ENCODE results near the gene TRPM3.

The TRPM3 gene

GRCh38 chr9:71121275-71122021, at the start of gene TRPM3:
Gene TRPM3 (minus strand): TSS chr9:71121621. CDS start chr9:71121354, 267 bp downstream.
- no peak for DNase-seq (ENCODE audit: low read depth in 3 of 3)

GRCh38 chr9:71168418-71168817, 47.0 kb upstream of the TRPM3 start:
- DNase-seq (ENCODE audit: low read depth in 3 of 3), result no peak

- no peak for DNase-seq (ENCODE audit: low read depth in 3 of 3)
These were observed 40.7 kb upstream of the TRPM3 start for GRCh38 chr9:71162126-71162525.

- no peak for DNase-seq (ENCODE audit: low read depth in 3 of 3)
These were observed 36.3 kb upstream of the TRPM3 start for GRCh38 chr9:71157731-71158130.

- no peak for DNase-seq (ENCODE audit: low read depth in 3 of 3)
These were observed 25.9 kb upstream of the TRPM3 start for GRCh38 chr9:71147368-71147767.

GRCh38 chr9:71146511-71146910, 25.1 kb upstream of the TRPM3 start:
- DNase-seq (ENCODE audit: low read depth in 3 of 3), result no peak

GRCh38 chr9:71145179-71145578, 23.8 kb upstream of the TRPM3 start:
- no peak for DNase-seq (ENCODE audit: low read depth in 3 of 3)

GRCh38 chr9:71144495-71144894, 23.1 kb upstream of the TRPM3 start:
- DNase-seq (ENCODE audit: low read depth in 3 of 3), result no peak

- no peak for DNase-seq (ENCODE audit: low read depth in 3 of 3)
These were observed 15.3 kb upstream of the TRPM3 start for GRCh38 chr9:71136696-71137095.

GRCh38 chr9:71131145-71131544, 9.7 kb upstream of the TRPM3 start:
- no peak for DNase-seq (ENCODE audit: low read depth in 3 of 3)

- no peak for DNase-seq (ENCODE audit: low read depth in 3 of 3)
These were observed 9.1 kb upstream of the TRPM3 start for GRCh38 chr9:71130521-71130920.

GRCh38 chr9:71128796-71129195, 7.4 kb upstream of the TRPM3 start:
- no peak for DNase-seq (ENCODE audit: low read depth in 3 of 3)

GRCh38 chr9:71127301-71127700, 5.9 kb upstream of the TRPM3 start:
- no peak for DNase-seq (ENCODE audit: low read depth in 3 of 3)

- no peak for DNase-seq (ENCODE audit: low read depth in 3 of 3)
These were observed 1.0 kb upstream of the TRPM3 start for GRCh38 chr9:71122421-71122820.

- DNase-seq (ENCODE audit: low read depth in 3 of 3), result no peak
These were observed 528 bp upstream of the TRPM3 start for GRCh38 chr9:71122022-71122275.

- DNase-seq (ENCODE audit: low read depth in 3 of 3), result no peak
These were observed 747 bp downstream of the TRPM3 start for GRCh38 chr9:71120501-71121247.

GRCh38 chr9:71119746-71120145, 1.7 kb downstream of the TRPM3 start:
- DNase-seq (ENCODE audit: low read depth in 3 of 3), result no peak

GRCh38 chr9:71118324-71118723, 3.1 kb downstream of the TRPM3 start:
- no peak for DNase-seq (ENCODE audit: low read depth in 3 of 3)

- no peak for DNase-seq (ENCODE audit: low read depth in 3 of 3)
These were observed 5.9 kb downstream of the TRPM3 start for GRCh38 chr9:71115448-71115975.

- DNase-seq (ENCODE audit: low read depth in 3 of 3), result no peak
These were observed 8.6 kb downstream of the TRPM3 start for GRCh38 chr9:71112866-71113265.

- no peak for DNase-seq (ENCODE audit: low read depth in 3 of 3)
These were observed 12.5 kb downstream of the TRPM3 start for GRCh38 chr9:71108937-71109336.

- DNase-seq (ENCODE audit: low read depth in 3 of 3), result no peak
These were observed 14.4 kb downstream of the TRPM3 start for GRCh38 chr9:71106992-71107391.

- DNase-seq (ENCODE audit: low read depth in 3 of 3), result no peak
These were observed 16.2 kb downstream of the TRPM3 start for GRCh38 chr9:71105192-71105591.

Data from stimulated activated CD4-positive, alpha-beta T cell treated with anti-CD3 and anti-CD28 coated beads, TNF-alpha, amount 100 ng/mL, for 48 hours (primary cell).